Fibroblast of lung (primary cell): Measurements from ENCODE around the gene SERINC5. TPM values are rescaled to one million over a fixed set of nuclear protein-coding genes. Genes with fewer than 3 reads are reported as not detected.

Experiments used
- DNase-seq, 2 donors: peaks; one replicate each; pipeline versions ENCODE4 v3.0.0 to v3.0.0-alpha.2; 2010; ENCODE audit warnings: low read depth in 2 of 2
- H2AFZ ChIP-seq: 2 replicates; pipeline ENCODE4 v1.5.1; 2012; ENCODE audit warnings: low read length, control low read depth, inconsistent platforms
- H3K27ac ChIP-seq: 2 replicates; pipeline ENCODE4 v1.5.1; 2011; ENCODE audit warnings: low read length, control low read depth; ENCODE audit not compliant: insufficient read depth
- H3K27me3 ChIP-seq: 2 replicates; pipeline ENCODE4 v1.5.1; 2011; ENCODE audit warnings: mild to moderate bottlenecking, low read length; ENCODE audit not compliant: control insufficient read depth, insufficient read depth
- H3K36me3 ChIP-seq: 2 replicates; pipeline ENCODE4 v1.5.1; 2011; ENCODE audit warnings: low read length; ENCODE audit not compliant: control insufficient read depth, insufficient read depth
- H3K4me1 ChIP-seq: 2 replicates; pipeline ENCODE4 v1.5.1; 2011; ENCODE audit warnings: low read length; ENCODE audit not compliant: control insufficient read depth, insufficient read depth; ENCODE audit errors: extremely low read depth
- H3K4me2 ChIP-seq: 2 replicates; pipeline ENCODE4 v1.5.1; 2011; ENCODE audit warnings: low read length, control low read depth; ENCODE audit not compliant: insufficient read depth; ENCODE audit errors: extremely low read depth
- H3K4me3 ChIP-seq, 4 experiments: fragments of 200-600 bp in 1 of 4; sonication (generic) in 1 of 4; replicated peaks in 1 of 4; 2 replicates each; pipeline ENCODE4 v1.5.1; 2011 to 2016; ENCODE audit warnings: low read length in 4 of 4, low read depth in 3 of 4, mild to moderate bottlenecking in 3 of 4, control low read depth in 2 of 4, inconsistent platforms in 1 of 4, mixed read lengths in 1 of 4; ENCODE audit not compliant: insufficient read depth in 1 of 4; ENCODE audit errors: control extremely low read depth in 1 of 4
- H3K79me2 ChIP-seq: 2 replicates; pipeline ENCODE4 v1.5.1; 2012; ENCODE audit warnings: mild to moderate bottlenecking, low read length, inconsistent platforms; ENCODE audit not compliant: control insufficient read depth, insufficient read depth
- H3K9ac ChIP-seq: 2 replicates; pipeline ENCODE4 v1.5.1; 2011; ENCODE audit warnings: mild to moderate bottlenecking, low read length, control low read depth; ENCODE audit not compliant: insufficient read depth
- H3K9me3 ChIP-seq: 2 replicates; pipeline ENCODE4 v1.5.1; 2012; ENCODE audit warnings: low read depth, low read length; ENCODE audit not compliant: control insufficient read depth, insufficient read depth
- H4K20me1 ChIP-seq: 2 replicates; pipeline ENCODE4 v1.5.1; 2011; ENCODE audit warnings: low read length; ENCODE audit not compliant: control insufficient read depth, insufficient read depth; ENCODE audit errors: extremely low read depth
- EZH2 ChIP-seq: IDR thresholded peaks from 2 replicates; pipeline ENCODE4 v1.5.1; 2012; ENCODE audit warnings: low read length, control low read depth, mild to moderate bottlenecking; ENCODE audit errors: missing control alignments
- polyA plus RNA-seq, 2 donors: library from polyadenylated mRNA; depleted of rRNA in 1 of 2; stranded (reverse) in 1 of 2; unstranded in 1 of 2; fragments of >200 nt; gene quantifications; 2 replicates each; pipeline ENCODE4 v1.2.1, GENCODE V29; 2011 to 2012; ENCODE audit warnings: missing spikeins in 1 of 2
- total RNA-seq: library from RNA; depleted of rRNA; stranded (reverse); fragments of >200 nt; gene quantifications from 2 replicates; pipeline ENCODE4 v1.2.1, GENCODE V29; 2014
- TF ChIP-seq, protein P1 (sequence below), 2 donors: IDR thresholded peaks in 1 of 2; conservative IDR thresholded peaks in 1 of 2; 1 replicate in 1 of 2; 2 replicates in 1 of 2; pipeline ENCODE4 v1.5.1; 2011 to 2012; ENCODE audit warnings: low read length in 2 of 2, control low read depth in 1 of 2, inconsistent platforms in 1 of 2, low read depth in 1 of 2, mild to moderate bottlenecking in 1 of 2

The SERINC5 gene
- total and polyA plus RNA-seq, 2 donors (not counting 1 experiment from before 2014, with no cell fraction given) = 9.5 to 10.9 TPM

DNA sequence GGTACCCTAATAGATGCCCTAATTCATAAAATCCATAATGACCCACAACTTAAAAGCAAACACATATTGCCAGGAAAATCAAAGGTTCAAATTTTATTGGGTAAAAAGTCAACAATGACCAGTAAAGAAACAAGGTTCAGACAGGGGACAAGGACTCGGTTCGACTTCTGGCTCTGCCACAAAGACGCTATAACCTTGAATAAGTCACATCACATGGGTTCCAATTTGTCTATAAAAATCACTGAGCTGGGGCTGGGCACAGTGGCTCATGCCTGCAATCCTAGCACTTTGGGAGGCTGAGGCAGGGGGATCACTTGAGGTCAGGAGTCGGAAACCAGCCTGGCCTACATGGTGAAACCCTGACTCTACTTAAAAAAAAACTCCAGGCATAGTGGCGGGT is 80.5 kb downstream of the SERINC5 start:
- Histone ChIP-seq H3K27me3 (no peaks in the 10 kb centered on the region), H3K79me2 (no peaks in the 10 kb centered on the region), H3K9ac (no peak overlapping the region), H3K27ac (no peak overlapping the region), H3K9me3 (no peaks in the 10 kb centered on the region), H3K4me2 (no peak overlapping the region), H4K20me1 (no peaks in the 10 kb centered on the region), H3K4me3 (no peak overlapping the region), H3K4me1 (no peaks in the 10 kb centered on the region), H2AFZ (no peak overlapping the region), H3K36me3 (no peaks in the 10 kb centered on the region)
- TF ChIP-seq, protein P1, sequence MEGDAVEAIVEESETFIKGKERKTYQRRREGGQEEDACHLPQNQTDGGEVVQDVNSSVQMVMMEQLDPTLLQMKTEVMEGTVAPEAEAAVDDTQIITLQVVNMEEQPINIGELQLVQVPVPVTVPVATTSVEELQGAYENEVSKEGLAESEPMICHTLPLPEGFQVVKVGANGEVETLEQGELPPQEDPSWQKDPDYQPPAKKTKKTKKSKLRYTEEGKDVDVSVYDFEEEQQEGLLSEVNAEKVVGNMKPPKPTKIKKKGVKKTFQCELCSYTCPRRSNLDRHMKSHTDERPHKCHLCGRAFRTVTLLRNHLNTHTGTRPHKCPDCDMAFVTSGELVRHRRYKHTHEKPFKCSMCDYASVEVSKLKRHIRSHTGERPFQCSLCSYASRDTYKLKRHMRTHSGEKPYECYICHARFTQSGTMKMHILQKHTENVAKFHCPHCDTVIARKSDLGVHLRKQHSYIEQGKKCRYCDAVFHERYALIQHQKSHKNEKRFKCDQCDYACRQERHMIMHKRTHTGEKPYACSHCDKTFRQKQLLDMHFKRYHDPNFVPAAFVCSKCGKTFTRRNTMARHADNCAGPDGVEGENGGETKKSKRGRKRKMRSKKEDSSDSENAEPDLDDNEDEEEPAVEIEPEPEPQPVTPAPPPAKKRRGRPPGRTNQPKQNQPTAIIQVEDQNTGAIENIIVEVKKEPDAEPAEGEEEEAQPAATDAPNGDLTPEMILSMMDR (conservative IDR thresholded peaks at IDR 0.05 in 1 of 2, IDR thresholded peaks at IDR 0.05 in 1 of 2; ENCODE audit: low read depth in 1 of 2, low read length in 2 of 2) = no peak
- no peak for TF ChIP-seq EZH2
- DNase-seq = no peak

DNA sequence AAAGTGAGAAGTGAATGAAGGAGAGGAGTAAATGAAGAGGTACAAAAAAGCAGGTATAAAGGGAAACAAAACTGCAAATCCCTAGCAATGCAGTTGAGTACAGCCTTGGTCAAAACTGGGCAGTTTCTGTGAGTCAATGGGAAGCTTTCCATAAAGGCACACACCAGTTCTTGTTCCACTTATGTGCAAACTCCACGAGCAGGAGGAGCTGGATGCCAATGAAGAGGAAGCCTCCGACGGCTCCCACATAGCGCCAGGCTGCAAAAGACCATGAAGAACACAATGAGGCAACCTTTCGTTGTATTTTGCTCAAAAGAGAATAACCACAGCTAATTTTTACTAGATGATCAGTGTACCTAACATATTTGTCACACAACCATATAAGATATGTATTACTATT is 81.1 kb downstream of the SERINC5 start:
- Histone ChIP-seq H4K20me1 (no peaks in the 10 kb centered on the region), H3K4me2 (no peak overlapping the region), H3K36me3 (no peaks in the 10 kb centered on the region), H3K9ac (no peak overlapping the region), H3K79me2 (no peaks in the 10 kb centered on the region), H3K4me3 (no peak overlapping the region), H3K4me1 (no peaks in the 10 kb centered on the region), H2AFZ (no peak overlapping the region), H3K9me3 (no peaks in the 10 kb centered on the region), H3K27me3 (no peaks in the 10 kb centered on the region), H3K27ac (no peak overlapping the region)
- DNase-seq = no peak
- no peak for TF ChIP-seq EZH2
- TF ChIP-seq, protein P1 (conservative IDR thresholded peaks at IDR 0.05 in 1 of 2, IDR thresholded peaks at IDR 0.05 in 1 of 2; ENCODE audit: low read depth in 1 of 2, low read length in 2 of 2) = no peak

DNA sequence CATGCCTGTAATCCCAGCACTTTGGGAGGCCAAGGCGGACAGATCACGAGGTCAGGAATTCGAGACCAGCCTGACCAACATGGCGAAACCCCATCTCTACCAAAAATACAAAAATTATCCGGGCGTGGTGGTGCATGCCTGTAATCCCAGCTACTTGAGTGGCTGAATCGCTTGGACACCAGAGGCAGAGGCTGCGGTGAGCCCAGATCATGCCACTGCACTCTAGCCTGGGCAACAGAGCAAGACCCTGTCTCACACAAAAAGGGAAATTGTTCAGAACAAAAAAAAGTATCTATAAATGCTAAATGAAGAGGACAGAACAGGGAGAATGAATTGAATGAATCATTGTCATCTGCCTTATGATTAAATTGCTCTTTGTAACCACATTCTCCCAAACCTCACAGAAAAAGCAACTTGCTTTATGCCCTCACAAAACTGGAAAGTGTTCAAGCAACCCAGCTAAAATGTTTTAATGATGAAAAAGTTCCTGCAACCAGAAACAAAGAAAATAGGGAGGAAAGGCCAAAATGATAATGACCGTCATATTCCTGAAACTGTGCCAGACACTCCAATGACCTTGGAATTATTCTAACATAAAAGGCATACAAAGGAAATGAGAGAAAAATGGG is 83.7 kb downstream of the SERINC5 start:
- no peak overlapping the region for H3K27ac ChIP-seq
- no peak for TF ChIP-seq EZH2
- TF ChIP-seq, protein P1 (conservative IDR thresholded peaks at IDR 0.05 in 1 of 2, IDR thresholded peaks at IDR 0.05 in 1 of 2; ENCODE audit: low read depth in 1 of 2, low read length in 2 of 2) = no peak
- DNase-seq = peak in 1 of 2 donors; percentile 67

More for the DNA sequence above, 83.7 kb downstream of the SERINC5 start:
- no peaks in the 10 kb centered on the region for H3K36me3 ChIP-seq
- H3K79me2 ChIP-seq = no peaks in the 10 kb centered on the region
- H3K9ac ChIP-seq = no peak overlapping the region
- no peaks in the 10 kb centered on the region for H3K27me3 ChIP-seq
- no peaks in the 10 kb centered on the region for H3K4me1 ChIP-seq
- no peaks in the 10 kb centered on the region for H4K20me1 ChIP-seq
- no peak overlapping the region for H3K4me3 ChIP-seq
- no peak overlapping the region for H3K4me2 ChIP-seq
- no peak overlapping the region for H2AFZ ChIP-seq
- no peaks in the 10 kb centered on the region for H3K9me3 ChIP-seq
